HG02763 (cell line): ENCODE results near the gene MIPEP.

Source experiments
- ATAC-seq: cut with Tn5 transposase; IDR thresholded peaks from one replicate; pipeline ENCODE4 v1.9.1; 2021; ENCODE audit warnings: mild to moderate bottlenecking, moderate library complexity; ENCODE audit not compliant: unreplicated experiment

Gene MIPEP

GRCh38 chr13:23855360-23855759 is 33.8 kb downstream of the MIPEP start:
- ATAC-seq: no peak

GRCh38 chr13:23852351-23852750 is 36.8 kb downstream of the MIPEP start:
- no peak for ATAC-seq

GRCh38 chr13:23851106-23851505 is 38.1 kb downstream of the MIPEP start:
- no peak for ATAC-seq

- no peak for ATAC-seq
Measured at GRCh38 chr13:23850134-23850533, 39.1 kb downstream of the MIPEP start.

GRCh38 chr13:23849670-23850069 is 39.5 kb downstream of the MIPEP start:
- no peak for ATAC-seq

- no peak for ATAC-seq
Measured at GRCh38 chr13:23848646-23849141, 40.5 kb downstream of the MIPEP start.

GRCh38 chr13:23848019-23848418 is 41.2 kb downstream of the MIPEP start:
- ATAC-seq: no peak

- ATAC-seq: no peak
Measured at GRCh38 chr13:23847497-23847896, 41.7 kb downstream of the MIPEP start.

GRCh38 chr13:23845105-23845725 is 44.0 kb downstream of the MIPEP start:
- no peak for ATAC-seq

GRCh38 chr13:23844132-23844531 is 45.1 kb downstream of the MIPEP start:
- ATAC-seq: no peak

- no peak for ATAC-seq
Measured at GRCh38 chr13:23843436-23843835, 45.8 kb downstream of the MIPEP start.

GRCh38 chr13:23842406-23842805 is 46.8 kb downstream of the MIPEP start:
- ATAC-seq: no peak

GRCh38 chr13:23833733-23834611 is 55.2 kb downstream of the MIPEP start:
- no peak for ATAC-seq

- ATAC-seq: no peak
Measured at GRCh38 chr13:23828866-23829265, 60.3 kb downstream of the MIPEP start.

- ATAC-seq: no peak
Measured at GRCh38 chr13:23828086-23828485, 61.1 kb downstream of the MIPEP start.

GRCh38 chr13:23825179-23825578 is 64.0 kb downstream of the MIPEP start:
- ATAC-seq: no peak

GRCh38 chr13:23824371-23824770 is 64.8 kb downstream of the MIPEP start:
- no peak for ATAC-seq

GRCh38 chr13:23822252-23822824 is 66.9 kb downstream of the MIPEP start:
- no peak for ATAC-seq

GRCh38 chr13:23820530-23820929 is 68.7 kb downstream of the MIPEP start:
- ATAC-seq: no peak

- ATAC-seq: no peak
Measured at GRCh38 chr13:23817830-23818229, 71.4 kb downstream of the MIPEP start.

- no peak for ATAC-seq
Measured at GRCh38 chr13:23817136-23817535, 72.1 kb downstream of the MIPEP start.

GRCh38 chr13:23813635-23814034 is 75.6 kb downstream of the MIPEP start:
- no peak for ATAC-seq
